GM19025 (cell line): Measurements from ENCODE around the gene MICAL3.
"Not testable (repeated sequence)": the region's sequence is repeated elsewhere in the genome, so short reads cannot be mapped to it uniquely, and the experiment has no call there.

ENCODE experiments used
- ATAC-seq: cut with Tn5 transposase; IDR thresholded peaks from one replicate; pipeline ENCODE4 v1.9.1; 2021; ENCODE audit warnings: mild to moderate bottlenecking, low read depth, moderate library complexity; ENCODE audit not compliant: unreplicated experiment

The MICAL3 gene

DNA sequence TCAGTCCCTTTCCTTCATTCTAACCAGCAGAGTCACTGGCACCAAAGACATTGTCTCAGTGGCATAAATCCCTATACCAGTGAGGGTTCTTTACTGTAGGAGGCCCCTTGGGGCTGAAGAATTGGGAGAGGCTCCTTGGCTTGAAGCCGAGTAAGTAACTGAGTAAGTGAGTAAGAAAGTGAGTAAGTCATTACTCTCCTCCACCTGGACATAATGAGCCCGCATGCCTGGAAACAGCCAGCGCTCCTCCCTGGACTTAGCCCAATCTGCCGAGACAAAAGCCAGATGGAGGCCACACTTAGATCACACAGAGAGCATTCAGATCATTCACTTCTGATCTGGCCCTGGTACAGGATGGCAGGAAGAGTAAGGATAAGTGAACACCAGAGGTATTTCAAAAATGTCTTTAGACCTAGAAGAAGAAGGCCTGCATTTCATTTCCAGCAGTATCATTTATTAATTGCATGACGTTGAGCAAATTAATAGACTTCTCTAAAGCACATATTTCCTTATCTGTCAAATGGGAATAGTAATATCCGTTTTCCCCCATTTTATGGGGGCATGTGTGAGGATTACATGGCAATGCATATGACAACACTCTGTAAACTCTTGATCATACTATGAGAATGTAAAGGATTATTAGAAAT lies 8.2 kb upstream of the MICAL3 start:
- ATAC-seq = no peak

GRCh38 chr22:18031695-18032454 lies 7.5 kb upstream of the MICAL3 start:
- ATAC-seq = no peak

DNA sequence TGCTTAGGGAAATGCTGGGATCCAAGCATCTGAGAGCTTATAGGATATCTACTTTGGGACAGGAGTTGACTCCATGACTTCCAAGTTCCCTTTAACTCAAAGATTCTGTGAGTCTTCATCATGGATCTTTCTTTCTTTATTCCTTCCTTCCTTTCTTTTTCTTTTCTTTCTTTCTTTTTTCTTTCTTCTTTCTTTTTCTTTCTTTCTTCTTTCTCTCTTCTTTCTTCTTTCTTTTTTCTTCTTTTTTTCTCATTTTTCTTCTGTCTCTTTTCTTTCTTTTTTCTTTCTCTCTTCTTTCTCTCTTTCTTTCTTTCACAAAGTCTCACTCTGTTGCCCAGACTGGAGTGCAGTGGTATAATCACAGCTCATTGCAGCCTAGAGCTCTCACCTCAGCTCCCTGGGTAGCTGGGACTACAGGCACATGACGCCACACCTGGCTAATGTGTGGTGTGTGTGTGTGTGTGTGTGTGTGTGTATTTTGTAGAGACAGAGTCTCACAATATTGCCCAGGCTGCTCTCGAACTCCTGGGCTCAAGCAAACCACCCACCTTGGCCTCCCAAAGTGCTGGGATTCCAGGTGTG lies 5.4 kb upstream of the MICAL3 start:
- ATAC-seq = no peak

GRCh38 chr22:18028817-18029527 lies 4.6 kb upstream of the MICAL3 start:
- ATAC-seq = no peak

- not testable (repeated sequence) for ATAC-seq
Measured at GRCh38 chr22:18025898-18026297, 1.5 kb upstream of the MICAL3 start.

DNA sequence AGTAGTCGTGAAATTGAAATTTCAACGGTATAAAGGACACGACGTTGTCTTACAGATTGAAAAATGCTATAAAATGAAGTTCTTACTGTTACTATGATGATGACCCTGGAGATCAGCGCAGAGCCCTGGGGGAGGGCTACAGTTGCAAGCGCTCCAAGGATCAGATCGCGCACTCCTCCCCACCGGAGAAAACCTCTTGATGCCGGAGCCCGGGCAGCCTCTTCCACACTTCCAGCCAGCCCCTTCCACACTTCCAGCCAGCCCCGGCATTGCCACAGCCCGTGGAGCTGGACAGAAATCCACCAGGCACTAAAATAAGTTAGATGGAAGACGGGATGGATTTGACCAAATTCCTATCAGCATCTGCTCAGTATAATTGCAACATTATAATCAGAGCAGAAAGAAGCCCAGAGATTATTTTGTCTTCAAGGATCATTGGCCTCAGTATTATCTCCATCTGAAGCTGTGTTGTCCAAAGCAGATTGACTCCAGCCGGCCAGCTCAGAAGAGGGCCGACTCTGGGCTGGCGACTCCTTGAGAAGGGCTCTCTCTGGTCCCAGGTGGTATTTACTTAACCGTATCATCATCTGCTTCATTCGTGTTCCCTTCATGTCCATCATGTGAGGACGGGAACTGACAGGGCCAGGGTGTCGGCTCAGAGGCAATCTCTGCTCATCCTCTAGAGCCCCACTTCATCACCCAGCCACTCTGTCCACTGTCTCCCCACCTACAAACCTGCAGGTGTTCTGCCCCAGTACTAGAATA lies 777 bp upstream of the MICAL3 start:
- no peak for ATAC-seq

- no peak for ATAC-seq
Measured at GRCh38 chr22:18023509-18024275, 669 bp downstream of the MICAL3 start.

DNA sequence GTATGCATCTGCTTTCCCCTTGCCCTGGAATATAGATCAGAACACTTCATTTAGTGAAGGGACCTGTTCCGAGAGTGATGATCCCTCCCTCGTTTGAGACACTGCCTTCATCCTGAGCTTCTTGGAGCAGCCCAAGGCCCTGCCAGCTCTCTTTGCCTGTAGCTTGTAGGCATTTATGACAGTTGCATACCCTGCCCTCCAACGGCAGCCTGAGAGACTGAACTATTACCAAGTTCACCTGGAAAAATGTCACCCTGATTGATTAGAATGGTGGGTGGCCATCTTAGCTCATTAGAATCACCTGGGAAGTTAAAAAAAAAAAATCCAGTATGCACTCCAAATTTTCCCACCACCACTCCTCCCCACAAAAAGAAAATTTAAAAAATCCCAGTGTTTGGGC lies 1.5 kb downstream of the MICAL3 start:
- ATAC-seq = no peak

DNA sequence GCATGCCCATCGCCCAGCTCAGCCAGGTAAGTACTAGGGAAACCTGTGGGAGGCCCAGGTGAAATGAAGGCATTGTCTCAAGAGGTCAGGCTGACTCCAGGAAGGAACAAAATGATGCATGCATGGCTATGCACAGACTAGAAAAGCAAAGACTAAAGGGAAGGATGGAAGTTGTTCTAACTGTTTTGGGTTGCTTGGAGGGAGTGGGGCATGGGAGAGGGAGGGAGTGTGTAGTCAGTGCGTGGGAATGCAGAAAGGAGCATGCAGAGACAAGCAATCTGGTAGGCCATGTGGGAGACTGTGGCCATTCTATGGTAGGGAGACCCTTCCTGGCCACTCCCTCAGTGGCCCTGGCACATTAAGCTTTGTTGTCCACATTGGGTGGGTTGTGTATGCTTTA lies 2.9 kb downstream of the MICAL3 start:
- ATAC-seq = no peak

GRCh38 chr22:18020743-18021142 lies 3.6 kb downstream of the MICAL3 start:
- ATAC-seq = not testable (repeated sequence)

GRCh38 chr22:18013947-18014346 lies 10.4 kb downstream of the MICAL3 start:
- no peak for ATAC-seq

- ATAC-seq = no peak
Measured at GRCh38 chr22:18013436-18013835, 10.9 kb downstream of the MICAL3 start.

- no peak for ATAC-seq
Measured at GRCh38 chr22:18012531-18012930, 11.8 kb downstream of the MICAL3 start.

DNA sequence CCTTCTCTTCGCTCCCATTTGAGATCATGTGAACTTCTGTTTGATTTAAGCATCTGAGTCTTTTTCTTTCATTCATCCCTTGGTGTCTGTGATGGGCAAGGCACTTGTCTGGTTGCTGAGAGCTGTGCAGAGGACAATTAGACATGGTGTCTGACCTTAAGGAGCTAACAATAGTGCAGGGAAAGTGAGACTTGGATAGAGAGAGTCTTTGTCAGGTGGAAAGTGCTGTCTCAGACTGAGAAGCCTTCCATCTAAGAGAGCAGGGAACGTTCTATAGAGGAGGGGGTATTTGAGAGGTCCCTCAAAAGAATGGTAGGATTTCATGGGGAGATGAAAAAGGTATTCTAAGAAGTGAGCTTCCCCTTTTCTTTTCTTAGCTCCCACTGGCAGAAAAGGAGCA lies 14.1 kb downstream of the MICAL3 start:
- ATAC-seq = no peak

- ATAC-seq = no peak
Measured at GRCh38 chr22:18008136-18008535, 16.2 kb downstream of the MICAL3 start.

DNA sequence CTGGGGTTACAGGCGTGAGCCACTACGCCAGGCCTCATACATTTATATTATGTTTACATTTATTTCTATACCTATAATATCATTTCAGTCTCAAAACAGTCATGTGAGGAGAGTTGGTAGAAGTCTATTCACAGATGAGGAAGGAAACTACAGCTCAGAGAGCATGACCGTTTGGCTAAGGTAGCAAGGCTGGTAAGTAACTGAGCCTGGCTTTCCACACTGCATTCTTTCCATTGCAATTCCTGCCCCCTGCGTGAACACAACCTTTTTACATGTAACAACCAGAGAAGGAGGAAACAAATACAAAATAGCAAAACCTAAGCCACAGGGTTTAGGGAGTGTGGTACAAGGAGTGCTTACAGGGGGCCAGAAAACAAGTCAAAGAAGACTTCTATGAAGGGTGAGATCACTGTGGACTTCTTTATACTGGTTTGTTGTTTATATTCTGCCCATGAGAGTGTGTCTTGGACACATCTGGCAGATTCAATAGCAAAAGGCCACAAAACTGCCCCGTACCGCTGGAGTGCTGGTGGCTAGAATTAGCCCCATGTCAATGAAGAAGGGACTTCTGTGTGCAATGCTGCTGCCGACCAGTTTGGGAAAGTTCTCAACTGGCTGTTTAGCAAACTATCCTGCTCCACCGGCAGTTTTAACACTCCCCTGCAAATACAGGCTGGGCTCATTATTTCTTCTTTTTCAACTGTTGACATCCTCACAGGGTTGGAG lies 19.0 kb downstream of the MICAL3 start:
- no peak for ATAC-seq

DNA sequence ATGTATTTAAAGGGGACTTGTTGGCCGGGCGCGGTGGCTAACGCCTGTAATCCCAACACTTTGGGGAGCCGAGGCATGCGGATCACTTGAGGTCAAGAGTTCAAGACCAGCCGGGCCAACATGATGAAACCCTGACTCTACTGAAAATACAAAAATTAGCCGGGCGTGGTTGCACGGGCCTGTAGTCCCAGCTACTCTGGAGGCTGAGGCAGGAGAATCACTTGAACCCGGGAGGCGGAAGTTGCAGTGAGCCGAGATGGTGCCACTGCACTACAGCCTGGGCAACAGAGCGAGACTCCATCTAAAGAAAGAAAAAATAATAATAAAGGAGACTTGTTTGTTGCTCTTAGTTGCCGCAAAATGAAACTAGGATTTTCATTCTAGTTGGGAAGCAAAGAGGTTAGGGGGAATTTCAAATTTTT lies 22.5 kb downstream of the MICAL3 start:
- ATAC-seq = not testable (repeated sequence)

DNA sequence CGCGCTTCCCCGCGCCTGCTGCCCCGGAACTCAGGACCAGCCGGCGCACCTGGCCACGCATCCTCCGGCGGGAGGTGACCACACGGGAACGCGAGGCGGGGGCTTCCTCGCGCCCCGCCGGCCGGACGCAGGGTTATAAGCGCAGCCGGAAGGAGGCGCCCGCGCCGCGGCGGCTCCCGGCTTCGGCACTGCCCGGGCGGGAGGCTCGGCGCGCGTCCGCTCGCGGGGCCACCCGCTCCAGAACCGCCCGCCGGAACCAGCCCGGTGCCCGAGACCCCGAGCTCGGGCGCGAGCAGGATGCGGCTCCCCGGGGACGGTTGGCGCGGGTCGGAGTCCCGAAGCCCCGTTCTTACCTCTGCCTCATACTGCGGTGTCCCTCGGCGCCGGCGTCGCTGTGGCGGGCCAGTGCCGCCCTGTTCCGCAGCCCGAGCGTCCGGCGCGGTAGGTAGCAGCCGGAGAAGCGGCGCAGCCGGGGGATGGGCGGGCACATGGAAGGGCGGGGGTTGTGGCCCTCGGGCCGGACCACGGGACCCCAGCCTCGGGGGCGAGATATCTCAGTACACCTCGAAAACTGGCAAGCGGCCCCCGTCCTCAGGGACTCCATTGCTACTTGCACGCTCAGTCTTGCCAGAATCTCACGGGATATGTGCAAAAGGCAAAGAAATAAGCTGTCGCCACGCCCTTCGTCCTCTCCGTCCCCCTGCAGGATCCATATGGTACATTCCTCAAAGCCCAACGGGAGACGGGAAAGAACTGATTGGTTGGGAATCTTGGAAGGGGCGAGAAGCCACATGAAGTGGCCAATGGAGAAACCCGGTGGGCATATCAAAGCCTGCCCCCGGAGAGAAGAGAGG lies 23.1 kb downstream of the MICAL3 start:
- no peak for ATAC-seq
